ENCODE data around the gene GAL3ST3.
"Not testable (repeated sequence)": the region's sequence is repeated elsewhere in the genome, so short reads cannot be mapped to it uniquely, and the experiment has no call there.

GAL3ST3 gene, protein sequence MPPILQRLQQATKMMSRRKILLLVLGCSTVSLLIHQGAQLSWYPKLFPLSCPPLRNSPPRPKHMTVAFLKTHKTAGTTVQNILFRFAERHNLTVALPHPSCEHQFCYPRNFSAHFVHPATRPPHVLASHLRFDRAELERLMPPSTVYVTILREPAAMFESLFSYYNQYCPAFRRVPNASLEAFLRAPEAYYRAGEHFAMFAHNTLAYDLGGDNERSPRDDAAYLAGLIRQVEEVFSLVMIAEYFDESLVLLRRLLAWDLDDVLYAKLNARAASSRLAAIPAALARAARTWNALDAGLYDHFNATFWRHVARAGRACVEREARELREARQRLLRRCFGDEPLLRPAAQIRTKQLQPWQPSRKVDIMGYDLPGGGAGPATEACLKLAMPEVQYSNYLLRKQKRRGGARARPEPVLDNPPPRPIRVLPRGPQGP

DNA sequence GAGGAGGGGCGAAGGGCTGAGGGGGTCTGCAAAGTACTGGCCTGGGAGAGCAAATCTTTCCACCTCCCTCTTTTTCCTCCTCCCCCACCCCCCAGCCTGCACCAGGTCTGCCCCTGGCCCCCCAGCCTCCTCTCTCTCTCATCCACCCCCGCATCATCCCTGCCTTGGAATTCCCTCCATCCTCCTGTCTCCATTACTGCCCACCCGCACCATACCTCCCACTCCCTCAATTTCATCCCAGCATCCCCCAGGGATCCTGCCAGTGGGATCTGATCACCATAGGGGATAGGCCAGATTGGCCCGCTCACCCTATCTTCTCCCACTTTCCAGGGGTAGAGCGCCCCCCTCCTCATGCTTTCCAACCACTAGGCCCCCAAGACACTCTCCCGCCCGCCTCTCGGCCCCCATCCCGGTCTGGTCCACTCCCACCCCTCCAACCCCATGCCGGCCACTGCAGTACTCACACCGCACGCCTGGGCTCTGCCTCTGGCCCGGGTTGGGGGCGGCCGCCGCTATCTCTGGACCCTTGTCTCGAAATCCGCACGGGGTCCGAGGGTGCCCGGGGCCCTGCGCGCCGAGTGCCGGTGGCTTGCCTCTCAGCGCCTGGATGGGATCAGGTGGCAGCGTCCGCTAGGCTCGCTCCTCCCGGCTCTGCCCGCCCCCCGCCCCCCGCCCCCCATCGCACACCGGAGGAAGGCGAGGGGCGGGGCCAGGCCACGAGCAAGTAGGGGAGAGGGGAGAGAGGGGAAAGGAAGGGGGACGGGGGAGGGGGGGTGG is at the start of gene GAL3ST3:
TSS of gene GAL3ST3 (minus strand) at position 615 of the 777 bp plus-strand sequence. CDS start 3,746 bp downstream, outside the sequence.
- Mint-ChIP-seq H3K4me3 (no peak within 1 kb of the TSS), H3K27me3 (peaks cover 18% of the 10 kb centered on the region), H3K36me3 (peaks cover 5% of the 10 kb centered on the region), H3K9me3 (no peaks in the 10 kb centered on the region), H3K4me1 (peaks cover 47% of the 10 kb centered on the region), H3K27ac (peak within 1 kb of the TSS; percentile 94)
- ATAC-seq = no peak

DNA sequence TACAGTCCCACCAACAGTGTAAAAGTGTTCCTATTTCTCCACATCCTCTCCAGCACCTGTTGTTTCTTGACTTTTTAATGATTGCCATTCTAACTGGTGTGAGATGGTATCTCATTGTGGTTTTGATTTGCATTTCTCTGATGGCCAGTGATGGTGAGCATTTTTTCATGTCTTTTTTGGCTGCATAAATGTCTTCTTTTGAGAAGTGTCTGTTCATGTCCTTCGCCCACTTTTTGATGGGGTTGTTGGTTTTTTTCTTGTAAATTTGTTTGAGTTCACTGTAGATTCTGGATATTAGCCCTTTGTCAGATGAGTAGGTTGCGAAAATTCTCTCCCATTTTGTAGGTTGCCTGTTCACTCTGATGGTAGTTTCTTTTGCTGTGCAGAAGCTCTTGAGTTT is 43.2 kb upstream of the GAL3ST3 start:
- not testable (repeated sequence) for H3K36me3 Mint-ChIP-seq, H3K9me3 Mint-ChIP-seq, H3K27me3 Mint-ChIP-seq, ATAC-seq, H3K4me3 Mint-ChIP-seq, H3K27ac Mint-ChIP-seq
- H3K4me1 Mint-ChIP-seq = peaks cover 36% of the 10 kb centered on the region

DNA sequence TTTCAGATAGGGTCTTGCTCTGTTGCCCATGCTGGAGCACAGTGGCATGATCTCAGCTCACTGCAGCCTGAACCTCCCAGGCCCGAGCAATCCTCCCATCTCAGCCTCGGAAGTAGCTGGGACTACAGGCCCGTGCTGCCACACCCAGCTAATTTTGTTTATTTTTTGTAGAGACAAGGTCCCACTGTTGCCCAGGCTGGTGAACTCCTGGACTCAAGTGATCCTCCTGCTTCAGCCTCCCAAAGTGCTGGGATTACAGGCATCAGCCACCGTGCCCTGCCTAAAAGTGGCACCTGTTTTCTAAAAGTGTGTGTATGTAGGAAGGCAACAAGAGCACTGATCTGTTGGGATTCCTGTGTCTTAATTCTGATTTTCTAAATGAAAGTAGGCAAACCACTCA is 41.3 kb upstream of the GAL3ST3 start:
- Mint-ChIP-seq H3K36me3 (no peaks in the 10 kb centered on the region), H3K4me3 (no peak overlapping the region), H3K27ac (no peak overlapping the region), H3K9me3 (no peaks in the 10 kb centered on the region), H3K27me3 (no peaks in the 10 kb centered on the region), H3K4me1 (peaks cover 36% of the 10 kb centered on the region)
- no peak for ATAC-seq

DNA sequence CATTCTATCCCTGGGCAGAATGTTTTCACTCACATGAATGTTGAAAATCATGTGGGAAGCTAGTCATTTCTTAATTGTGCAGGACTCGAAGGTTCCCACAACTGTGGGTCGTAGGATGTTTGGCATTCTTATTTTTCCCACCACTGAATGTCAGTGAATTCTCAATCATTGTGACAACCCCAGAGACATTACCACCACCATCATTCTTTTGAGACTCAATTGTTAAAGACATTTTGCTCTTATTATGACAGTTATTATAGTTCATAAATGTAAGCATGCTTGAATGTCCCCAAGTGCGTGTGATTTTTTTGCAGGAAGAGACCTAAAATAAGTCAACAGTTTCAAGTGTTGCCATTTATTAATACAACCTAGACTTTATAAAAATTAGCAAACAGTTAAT is 40.1 kb upstream of the GAL3ST3 start:
- H3K27me3 Mint-ChIP-seq = no peaks in the 10 kb centered on the region
- H3K4me3 Mint-ChIP-seq = no peak overlapping the region
- H3K27ac Mint-ChIP-seq = no peak overlapping the region
- H3K9me3 Mint-ChIP-seq = no peaks in the 10 kb centered on the region
- peaks cover 48% of the 10 kb centered on the region for H3K4me1 Mint-ChIP-seq
- no peak for ATAC-seq
- peaks cover under 1% of the 10 kb centered on the region for H3K36me3 Mint-ChIP-seq

DNA sequence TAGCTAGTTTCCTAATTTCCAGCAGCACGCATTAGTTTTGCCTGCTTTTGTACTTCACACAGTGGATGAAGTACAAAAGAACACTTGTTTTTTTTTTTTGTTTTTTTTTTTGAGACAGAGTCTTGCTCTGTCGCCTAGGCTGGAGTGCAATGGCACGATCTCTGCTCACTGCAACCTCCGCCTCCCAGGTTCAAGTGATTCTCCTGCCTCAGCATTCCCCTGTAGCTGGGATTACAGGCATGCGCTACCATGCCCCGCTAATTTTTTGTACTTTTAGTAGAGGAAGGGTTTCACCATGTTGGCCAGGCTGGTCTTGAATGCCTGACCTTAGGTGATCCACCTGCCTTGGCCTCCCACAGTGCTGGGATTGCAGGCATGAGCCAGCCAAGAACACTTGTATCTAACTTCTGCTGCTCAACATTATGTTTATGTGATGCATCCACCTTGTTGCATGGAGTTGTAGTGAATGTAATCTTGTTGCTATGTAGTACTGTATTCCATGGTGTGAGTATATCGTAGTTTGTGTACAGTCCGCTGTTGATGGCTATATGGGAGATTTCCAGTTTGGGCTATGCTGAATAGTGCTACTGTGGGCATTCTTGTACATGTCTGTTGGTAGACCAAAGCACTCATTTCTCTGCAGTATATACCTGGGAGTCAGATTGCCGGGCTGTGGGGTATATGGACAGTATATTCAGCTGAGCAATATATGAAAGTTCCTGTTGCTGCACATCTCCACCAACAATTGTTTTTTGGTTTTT is 38.4 kb upstream of the GAL3ST3 start:
- Mint-ChIP-seq H3K27ac (peak overlapping the region; percentile 57), H3K36me3 (peaks cover 6% of the 10 kb centered on the region), H3K27me3 (no peaks in the 10 kb centered on the region), H3K4me1 (peaks cover 61% of the 10 kb centered on the region), H3K4me3 (no peak overlapping the region), H3K9me3 (no peaks in the 10 kb centered on the region)
- no peak for ATAC-seq

DNA sequence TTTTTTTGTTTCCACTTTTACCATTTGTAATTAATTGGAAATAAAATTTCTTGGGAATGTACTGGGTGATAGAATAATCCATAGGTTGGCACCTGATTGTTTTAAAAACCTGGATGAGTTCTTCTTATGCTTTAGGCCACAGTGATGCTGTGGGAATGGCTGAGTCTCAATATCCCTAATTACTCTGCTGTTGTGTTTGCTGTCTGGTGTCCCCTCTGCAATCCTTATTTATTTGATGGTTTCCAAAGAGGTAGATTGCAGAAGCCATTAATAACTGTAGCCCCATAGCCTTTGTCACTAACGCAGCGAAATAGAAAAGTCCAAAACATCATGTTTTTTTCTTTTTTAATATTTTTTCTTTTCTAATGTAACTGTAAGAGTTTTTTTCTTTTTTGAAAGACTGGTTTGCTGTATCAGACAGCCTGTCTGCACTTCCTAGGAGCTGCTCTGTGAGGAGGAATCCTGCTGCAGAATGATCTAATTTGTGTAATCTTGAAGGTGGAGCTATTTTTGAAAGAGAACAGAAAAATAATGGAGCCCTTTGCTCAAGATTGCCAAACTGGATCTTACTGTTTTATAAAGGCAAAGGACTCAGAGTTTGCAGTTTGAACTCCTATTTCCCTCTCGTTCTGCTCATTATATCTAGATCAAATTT is 36.0 kb upstream of the GAL3ST3 start:
- Mint-ChIP-seq H3K36me3 (peaks cover 8% of the 10 kb centered on the region), H3K27me3 (no peaks in the 10 kb centered on the region), H3K9me3 (no peaks in the 10 kb centered on the region), H3K4me3 (no peak overlapping the region), H3K4me1 (peaks cover 80% of the 10 kb centered on the region), H3K27ac (peak overlapping the region; percentile 73)
- no peak for ATAC-seq

DNA sequence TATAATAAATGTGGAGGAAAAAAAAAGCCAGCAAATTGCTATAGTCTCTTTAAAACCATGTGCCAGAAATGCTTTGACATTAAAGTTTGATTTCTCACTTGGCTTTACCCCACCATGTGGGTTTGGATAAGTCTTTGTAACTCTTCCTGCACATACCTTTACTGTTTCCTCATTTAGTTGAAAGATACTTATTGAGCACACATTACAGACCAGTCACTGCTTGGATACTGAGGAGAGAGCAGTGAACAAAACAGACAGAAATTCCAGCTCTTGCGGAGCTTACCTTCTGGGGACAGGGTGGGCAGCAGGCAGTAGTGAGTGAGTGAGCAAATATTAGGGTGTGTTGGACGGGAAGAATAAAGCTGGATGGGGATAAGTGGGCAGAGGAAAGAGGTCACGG is 34.8 kb upstream of the GAL3ST3 start:
- Mint-ChIP-seq H3K27ac (peak overlapping the region; percentile 73), H3K9me3 (no peaks in the 10 kb centered on the region), H3K36me3 (peaks cover 17% of the 10 kb centered on the region), H3K4me3 (no peak overlapping the region), H3K27me3 (no peaks in the 10 kb centered on the region), H3K4me1 (peaks cover 84% of the 10 kb centered on the region)
- no peak for ATAC-seq

DNA sequence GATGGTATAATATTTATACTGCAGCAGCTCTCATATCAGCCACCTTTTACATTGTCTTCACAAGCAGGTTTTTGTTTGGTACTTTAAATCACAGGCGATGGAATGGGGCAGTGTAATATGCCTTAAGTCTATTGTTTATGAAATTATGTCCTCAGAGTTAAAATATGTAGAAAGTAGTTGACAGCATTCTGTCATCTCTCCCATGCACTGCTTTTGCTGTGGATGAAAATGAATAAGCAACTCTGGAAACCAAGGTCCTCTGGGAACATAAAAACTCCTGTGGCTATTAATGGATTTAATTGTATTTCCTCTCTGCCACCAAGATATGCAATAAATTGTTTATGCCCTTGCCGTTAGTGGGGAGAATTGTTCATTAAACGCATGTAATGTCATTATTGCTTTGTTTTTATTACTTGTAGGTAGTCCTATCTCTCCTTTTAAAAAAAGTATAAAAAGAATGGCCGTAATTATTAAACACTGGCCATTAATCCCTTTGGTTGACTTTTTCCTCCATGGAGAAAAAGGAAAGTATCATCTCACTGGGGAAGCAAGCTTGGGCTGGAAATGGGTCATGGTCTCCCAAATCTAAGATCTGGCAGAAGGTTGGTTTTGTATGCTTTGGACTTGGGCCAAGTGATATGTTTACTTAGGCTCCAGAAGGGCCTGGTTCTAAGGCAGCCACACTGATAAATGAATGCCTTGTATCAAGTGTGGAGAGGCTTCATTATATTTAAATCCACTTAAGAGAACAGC is 34.2 kb upstream of the GAL3ST3 start:
- H3K9me3 Mint-ChIP-seq = no peaks in the 10 kb centered on the region
- H3K27me3 Mint-ChIP-seq = no peaks in the 10 kb centered on the region
- peak overlapping the region; percentile 73 for H3K27ac Mint-ChIP-seq
- peaks cover 84% of the 10 kb centered on the region for H3K4me1 Mint-ChIP-seq
- ATAC-seq = no peak
- H3K36me3 Mint-ChIP-seq = peaks cover 22% of the 10 kb centered on the region
- no peak overlapping the region for H3K4me3 Mint-ChIP-seq

DNA sequence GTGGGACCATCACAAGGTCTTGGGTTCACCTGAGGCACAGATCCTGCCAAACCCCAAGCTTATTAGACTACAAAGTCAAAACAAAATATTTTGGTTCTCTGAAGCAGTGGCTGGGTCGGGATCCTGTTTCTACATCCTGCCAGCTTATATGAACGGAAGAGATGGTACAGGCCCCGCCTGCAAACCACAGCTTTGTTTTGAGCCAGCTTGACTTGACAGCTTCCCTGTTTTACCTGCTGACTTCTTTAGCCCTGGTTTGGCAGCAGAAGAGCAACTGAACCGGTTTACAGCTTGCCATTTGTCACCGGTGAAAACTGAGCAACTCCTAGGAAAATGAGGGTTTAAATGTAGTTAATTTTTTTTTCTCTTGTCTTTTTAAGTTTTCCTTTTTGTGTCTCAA is 32.5 kb upstream of the GAL3ST3 start:
- ATAC-seq = peak; percentile 96
- Mint-ChIP-seq H3K27ac (peak overlapping the region; percentile 80), H3K27me3 (no peaks in the 10 kb centered on the region), H3K9me3 (no peaks in the 10 kb centered on the region), H3K36me3 (peaks cover 22% of the 10 kb centered on the region), H3K4me3 (peak overlapping the region; percentile 65), H3K4me1 (peaks cover 80% of the 10 kb centered on the region)

DNA sequence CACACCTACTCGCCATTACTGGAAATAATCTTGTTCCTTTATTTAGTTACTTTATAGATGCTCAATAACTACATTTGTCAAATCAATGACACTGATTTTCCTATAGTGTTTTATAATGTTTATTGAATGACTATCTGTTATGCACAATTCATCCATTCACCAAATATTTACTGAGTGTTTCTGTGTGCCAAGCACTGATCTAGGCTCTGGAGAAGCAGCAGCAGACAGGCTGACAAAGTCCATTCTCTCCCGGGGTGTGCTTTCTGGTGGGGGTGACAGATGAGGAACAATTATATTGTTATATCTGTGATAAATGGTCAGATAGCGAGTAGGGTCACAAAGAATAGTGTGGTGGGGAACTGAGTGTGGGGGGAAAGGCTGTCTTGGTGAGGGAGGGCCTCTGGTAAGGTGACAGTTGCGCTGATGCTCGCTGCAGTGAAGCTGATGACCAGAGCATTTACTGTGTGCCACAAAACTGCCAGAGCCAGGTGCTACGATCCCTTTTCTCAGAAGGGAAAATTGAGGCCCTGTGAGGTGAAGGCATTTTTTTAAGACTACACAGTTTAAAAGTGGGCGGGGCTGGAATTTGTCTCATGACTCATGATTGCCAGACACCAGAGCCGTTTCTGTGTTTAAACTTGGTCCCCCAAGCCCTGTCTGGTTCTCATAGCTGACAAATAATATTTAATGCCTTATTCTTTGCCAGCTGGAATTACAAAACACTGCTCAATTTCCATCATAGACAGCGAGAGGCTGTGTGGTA is 31.3 kb upstream of the GAL3ST3 start:
- Mint-ChIP-seq H3K27me3 (no peaks in the 10 kb centered on the region), H3K36me3 (peaks cover 27% of the 10 kb centered on the region), H3K27ac (peak overlapping the region; percentile 80), H3K4me1 (peaks cover 87% of the 10 kb centered on the region), H3K4me3 (peak overlapping the region; percentile 5), H3K9me3 (no peaks in the 10 kb centered on the region)
- no peak for ATAC-seq

DNA sequence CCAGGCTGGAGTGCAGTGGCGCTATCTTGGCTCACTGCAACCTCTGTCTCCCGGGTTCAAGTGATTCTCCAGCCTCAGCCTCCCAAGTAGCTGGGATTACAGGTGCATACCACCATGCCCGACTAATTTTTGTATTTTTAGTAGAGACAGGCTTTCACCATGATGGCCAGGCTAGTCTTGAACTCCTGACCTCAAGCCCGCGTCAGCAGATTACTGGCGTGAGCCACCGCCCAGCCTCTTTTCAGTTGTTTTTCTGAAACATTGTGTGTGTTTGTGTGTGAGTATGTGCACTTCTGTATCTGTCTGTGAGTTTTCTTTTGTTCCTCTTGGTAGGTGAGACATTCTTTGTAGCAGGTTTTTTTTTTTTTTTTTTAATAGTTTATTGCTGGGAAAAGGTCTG is 30.0 kb upstream of the GAL3ST3 start:
- H3K9me3 Mint-ChIP-seq, ATAC-seq, H3K4me3 Mint-ChIP-seq, H3K27me3 Mint-ChIP-seq: not testable (repeated sequence)
- H3K4me1 Mint-ChIP-seq = peaks cover 74% of the 10 kb centered on the region
- H3K36me3 Mint-ChIP-seq = peaks cover 32% of the 10 kb centered on the region
- H3K27ac Mint-ChIP-seq = peak overlapping the region; percentile 80

DNA sequence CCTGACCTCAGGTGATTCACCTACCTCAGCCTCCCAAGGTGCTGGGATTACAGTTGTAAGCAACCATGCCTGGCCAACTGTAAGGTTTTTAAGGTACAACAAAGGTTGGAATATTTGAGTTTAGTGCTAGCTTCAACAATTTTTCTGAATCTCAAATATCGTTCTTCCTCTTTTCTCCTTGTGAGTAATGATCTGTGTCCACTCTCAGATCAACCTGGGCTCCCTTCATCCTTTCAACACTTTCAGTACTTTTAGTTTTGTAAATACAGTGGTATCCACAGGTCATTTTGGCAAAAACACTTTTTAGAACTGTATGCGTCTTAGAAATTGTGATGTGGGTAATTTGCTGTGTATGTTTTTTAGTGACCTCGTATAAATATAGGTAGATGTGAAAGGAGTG is 29.0 kb upstream of the GAL3ST3 start:
- Mint-ChIP-seq H3K4me3 (no peak overlapping the region), H3K9me3 (no peaks in the 10 kb centered on the region), H3K27me3 (no peaks in the 10 kb centered on the region), H3K36me3 (peaks cover 33% of the 10 kb centered on the region), H3K4me1 (peaks cover 67% of the 10 kb centered on the region), H3K27ac (peak overlapping the region; percentile 80)
- no peak for ATAC-seq

DNA sequence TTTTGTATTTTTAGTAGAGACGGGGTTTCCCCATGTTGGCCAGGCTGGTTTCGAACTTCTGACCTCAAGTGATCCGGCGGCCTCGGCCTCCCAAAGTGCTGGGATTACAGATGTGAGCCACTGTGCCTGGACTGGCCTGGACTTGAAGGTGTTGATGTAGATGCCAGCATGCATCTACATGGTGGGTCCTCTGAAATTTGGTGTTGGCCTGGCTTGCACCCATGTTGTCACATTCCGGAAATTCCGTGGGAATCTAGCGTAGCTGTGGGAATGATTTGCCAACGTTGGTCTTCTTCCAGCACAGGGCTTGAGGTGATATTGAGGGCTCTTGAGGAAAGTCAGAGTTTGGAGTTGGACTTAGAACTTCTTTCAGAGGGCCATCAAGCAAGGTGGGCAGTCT is 27.6 kb upstream of the GAL3ST3 start:
- Mint-ChIP-seq H3K4me3 (no peak overlapping the region), H3K27ac (peak overlapping the region; percentile 80)
- no peak for ATAC-seq

DNA sequence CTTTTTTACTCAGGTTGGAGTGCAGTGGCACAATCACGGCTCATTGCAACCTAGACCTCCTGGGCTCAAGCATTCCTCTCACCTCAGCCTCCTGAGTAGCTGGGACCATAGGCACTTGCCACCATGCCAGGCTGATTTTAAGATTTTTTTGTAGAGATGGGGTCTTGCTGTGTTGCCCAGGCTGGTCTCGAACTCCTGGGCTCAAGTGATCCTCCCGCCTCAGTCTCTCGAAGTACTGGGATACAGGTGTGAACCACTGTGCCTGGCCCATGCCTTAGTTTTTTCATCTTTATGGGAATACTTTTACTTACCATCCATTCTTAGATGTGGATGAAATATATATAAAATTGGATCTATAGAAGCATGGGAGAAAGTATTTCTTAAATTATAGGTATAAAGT is 26.3 kb upstream of the GAL3ST3 start:
- H3K4me3 Mint-ChIP-seq = no peak overlapping the region
- H3K36me3 Mint-ChIP-seq = peaks cover 42% of the 10 kb centered on the region
- H3K27ac Mint-ChIP-seq = no peak overlapping the region
- no peak for ATAC-seq
- peaks cover 67% of the 10 kb centered on the region for H3K4me1 Mint-ChIP-seq
- no peaks in the 10 kb centered on the region for H3K9me3 Mint-ChIP-seq
- no peaks in the 10 kb centered on the region for H3K27me3 Mint-ChIP-seq

More for the DNA sequence above, 27.6 kb upstream of the GAL3ST3 start:
- Mint-ChIP-seq H3K36me3 (peaks cover 42% of the 10 kb centered on the region), H3K27me3 (no peaks in the 10 kb centered on the region), H3K9me3 (no peaks in the 10 kb centered on the region), H3K4me1 (peaks cover 72% of the 10 kb centered on the region)
